ENCODE results near the gene PCDHGA2. TPM values are rescaled to one million over a fixed set of nuclear protein-coding genes. Genes with fewer than 3 reads are reported as not detected.
"Not testable (repeated sequence)": the region's sequence is repeated elsewhere in the genome, so short reads cannot be mapped to it uniquely, and the experiment has no call there.

Gene PCDHGA2
- total RNA-seq = 1 to 10 TPM in 2 of 4 donors, under 1 TPM in 1, not detected in 1; 0.57 to 1.7 (median 1.1) TPM

GRCh38 chr5:141338538-141339306, at the start of gene PCDHGA2:
TSS of gene PCDHGA2 (plus strand) at chr5:141338760.
- Histone ChIP-seq H3K36me3 (no peaks in the 10 kb centered on the region), H3K4me3 (no peak within 1 kb of the TSS), H3K4me1 (no peaks in the 10 kb centered on the region), H3K9me3 (peaks cover 0 to 37% (median 10%) of the 10 kb centered on the region in 4 donors), H3K27me3 (no peaks in the 10 kb centered on the region), H3K27ac (no peak within 1 kb of the TSS)
- TF ChIP-seq CTCF (IDR thresholded peaks at IDR 0.05) (peak in 3 of 6 experiments; percentile 9 to 14 (median 10)), POLR2A (IDR thresholded peaks at IDR 0.05) (no peak)
- no peak for DNase-seq

- Histone ChIP-seq H3K27ac (no peak overlapping the region), H3K36me3 (no peaks in the 10 kb centered on the region), H3K4me3 (no peak overlapping the region), H3K9me3 (peaks cover 0 to 84% (median 5%) of the 10 kb centered on the region in 4 donors), H3K4me1 (no peaks in the 10 kb centered on the region), H3K27me3 (no peaks in the 10 kb centered on the region)
- no peak for TF ChIP-seq CTCF (IDR thresholded peaks at IDR 0.05)
- no peak for TF ChIP-seq POLR2A (IDR thresholded peaks at IDR 0.05)
- no peak for DNase-seq
Measured at GRCh38 chr5:141298376-141298775, 40.2 kb upstream of the PCDHGA2 start.

GRCh38 chr5:141303756-141304155, 34.8 kb upstream of the PCDHGA2 start, which contains the start of gene SLC25A2:
TSS of gene SLC25A2 (minus strand) at chr5:141304049. CDS start at chr5:141303865, 184 bp downstream.
- Histone ChIP-seq H3K4me3 (no peak within 1 kb of the TSS), H3K9me3 (peaks cover 0 to 85% (median 8%) of the 10 kb centered on the region in 4 donors), H3K4me1 (no peaks in the 10 kb centered on the region), H3K36me3 (no peaks in the 10 kb centered on the region), H3K27ac (no peak within 1 kb of the TSS), H3K27me3 (no peaks in the 10 kb centered on the region)
- DNase-seq = no peak
- no peak for TF ChIP-seq CTCF (IDR thresholded peaks at IDR 0.05)
- TF ChIP-seq POLR2A (IDR thresholded peaks at IDR 0.05) = no peak

- peaks cover 0 to 90% (median 9%) of the 10 kb centered on the region in 4 donors for H3K9me3 ChIP-seq
Measured at GRCh38 chr5:141306630-141307029, 31.9 kb upstream of the PCDHGA2 start.

GRCh38 chr5:141313711-141314110, 24.8 kb upstream of the PCDHGA2 start:
- Histone ChIP-seq H3K27ac (no peak overlapping the region), H3K27me3 (no peaks in the 10 kb centered on the region), H3K4me1 (no peaks in the 10 kb centered on the region), H3K4me3 (no peak overlapping the region), H3K36me3 (peaks cover 0 to 42% (median 0%) of the 10 kb centered on the region in 3 donors), H3K9me3 (peaks cover 0 to 95% (median 19%) of the 10 kb centered on the region in 4 donors)
- TF ChIP-seq POLR2A (IDR thresholded peaks at IDR 0.05) = no peak
- no peak for TF ChIP-seq CTCF (IDR thresholded peaks at IDR 0.05)
- DNase-seq = no peak

More at GRCh38 chr5:141306630-141307029, 31.9 kb upstream of the PCDHGA2 start:
- DNase-seq = no peak
- no peak for TF ChIP-seq CTCF (IDR thresholded peaks at IDR 0.05)
- no peaks in the 10 kb centered on the region for H3K27me3 ChIP-seq
- H3K27ac ChIP-seq = no peak overlapping the region
- H3K4me3 ChIP-seq = no peak overlapping the region
- H3K36me3 ChIP-seq = no peaks in the 10 kb centered on the region
- H3K4me1 ChIP-seq = no peaks in the 10 kb centered on the region

- H3K4me1 ChIP-seq, H3K27ac ChIP-seq, DNase-seq, H3K27me3 ChIP-seq, H3K4me3 ChIP-seq: not testable (repeated sequence)
- peaks cover 0 to 79% (median 27%) of the 10 kb centered on the region in 4 donors for H3K9me3 ChIP-seq
- peaks cover 0 to 53% (median 0%) of the 10 kb centered on the region in 3 donors for H3K36me3 ChIP-seq
Measured at GRCh38 chr5:141316963-141317362, 21.6 kb upstream of the PCDHGA2 start.
